HepG2 (cell line): ENCODE data around the gene TOPBP1. TPM values are rescaled to one million over a fixed set of nuclear protein-coding genes. Genes with fewer than 3 reads are reported as not detected.

Experiments used
- BRD4 ChIP-seq: sonication (generic); formaldehyde crosslinking; IDR thresholded peaks from 2 replicates; pipeline ENCODE4 v1.4.0; 2020; ENCODE audit warnings: missing genetic modification reagents
- GABPA ChIP-seq, 2 experiments: IDR thresholded peaks; 2 replicates each; pipeline ENCODE4 v1.6.1; 2011 to 2016; ENCODE audit warnings: low read depth in 2 of 2, low read length in 1 of 2, missing biosample characterization in 1 of 2, missing genetic modification characterization in 1 of 2
- HMG20A ChIP-seq: IDR thresholded peaks from 2 replicates; pipeline ENCODE4 v1.6.1; 2016; ENCODE audit warnings: borderline replicate concordance
- IRF2 ChIP-seq: IDR thresholded peaks from 2 replicates; pipeline ENCODE4 v1.6.1; 2018; ENCODE audit warnings: missing genetic modification reagents, missing compliant biosample characterization
- KAT8 ChIP-seq: IDR thresholded peaks from 2 replicates; pipeline ENCODE4 v1.6.1; 2016; ENCODE audit warnings: missing genetic modification reagents, missing compliant biosample characterization
- NR2F6 ChIP-seq, 2 experiments: IDR thresholded peaks; 2 replicates each; pipeline ENCODE4 v1.6.1; 2016; ENCODE audit warnings: antibody characterized with exemption in 1 of 2, mild to moderate bottlenecking in 1 of 2
- RAD21 ChIP-seq: fragments of 450-650 bp; formaldehyde crosslinking; IDR thresholded peaks from 2 replicates; pipeline ENCODE4 v1.5.0; 2020; ENCODE audit warnings: mild to moderate bottlenecking
- RARA ChIP-seq: IDR thresholded peaks from 2 replicates; pipeline ENCODE4 v1.6.1; 2016; ENCODE audit warnings: missing genetic modification reagents, missing compliant biosample characterization
- SIX1 ChIP-seq: sonication (generic); formaldehyde crosslinking; IDR thresholded peaks from 2 replicates; pipeline ENCODE4 v1.4.0; 2020; ENCODE audit warnings: missing genetic modification reagents, borderline replicate concordance
- THAP11 ChIP-seq: IDR thresholded peaks from 2 replicates; pipeline ENCODE4 v1.6.1; 2016; ENCODE audit warnings: missing biosample characterization, missing genetic modification reagents
- ZBTB46 ChIP-seq: sonication (generic); formaldehyde crosslinking; IDR thresholded peaks from 2 replicates; pipeline ENCODE4 v1.4.0; 2020; ENCODE audit warnings: mild to moderate bottlenecking, missing genetic modification reagents, borderline replicate concordance
- ZNF282 ChIP-seq: fragments of 450-650 bp; IDR thresholded peaks from 2 replicates; pipeline ENCODE4 v1.6.1; 2018; ENCODE audit not compliant: partially characterized antibody
- ZNF331 ChIP-seq: sonication (generic); formaldehyde crosslinking; IDR thresholded peaks from 2 replicates; pipeline ENCODE4 v1.4.0; 2020; ENCODE audit warnings: missing genetic modification reagents
- ZNF501 ChIP-seq: sonication (generic); formaldehyde crosslinking; IDR thresholded peaks from 2 replicates; pipeline ENCODE4 v1.5.1; 2020; ENCODE audit warnings: mild to moderate bottlenecking, moderate library complexity, missing genetic modification reagents
- ZNF564 ChIP-seq: sonication (generic); formaldehyde crosslinking; IDR thresholded peaks from 2 replicates; pipeline ENCODE4 v1.8.1; 2023; ENCODE audit warnings: mild to moderate bottlenecking, missing genetic modification reagents
- ZNF605 ChIP-seq: sonication (generic); formaldehyde crosslinking; IDR thresholded peaks from 2 replicates; pipeline ENCODE4 v1.8.0; 2022; ENCODE audit warnings: mild to moderate bottlenecking, missing genetic modification reagents
- ZNF761 ChIP-seq: sonication (generic); formaldehyde crosslinking; conservative IDR thresholded peaks from 2 replicates; pipeline ENCODE4 v1.4.0; 2020; ENCODE audit warnings: mild to moderate bottlenecking, missing genetic modification reagents
- ZSCAN31 ChIP-seq: sonication (generic); formaldehyde crosslinking; IDR thresholded peaks from 2 replicates; pipeline ENCODE4 v1.5.0; 2020; ENCODE audit warnings: low read depth, mild to moderate bottlenecking, missing genetic modification reagents
- polyA plus RNA-seq, 8 experiments: library from polyadenylated mRNA; depleted of rRNA in 3 of 8; stranded (reverse) in 7 of 8; unstranded in 1 of 8; fragments of >200 nt; fragmentation: Illumina TruSeq in 4 of 8; extraction: Trizol in 4 of 8; gene quantifications; 2 replicates each; pipeline versions ENCODE4 v1.2.1 to v1.2.3, GENCODE V29; 2011 to 2016; ENCODE audit warnings: low read depth in 4 of 8, missing spikeins in 1 of 8, mixed read lengths in 1 of 8; ENCODE audit not compliant: insufficient read depth in 1 of 8
- total RNA-seq, 5 experiments: library from RNA; depleted of rRNA; stranded (reverse); fragments of >200 nt; fragmentation: Illumina TruSeq; extraction: Trizol; gene quantifications; 2 replicates each; pipeline ENCODE4 v1.2.3, GENCODE V29; 2016; ENCODE audit warnings: low read depth in 1 of 5

The TOPBP1 gene
- total and polyA plus RNA-seq, 2 of the 13 experiments (the other 11 are each of a cell fraction or from before 2014, with no cell fraction given) = 24.3 to 42.9 TPM

- 0 out of 2 replicates have a peak, but pooled peaks have one; percentile 28 for TF ChIP-seq IRF2 (CRISPR knock-in tag)
- TF ChIP-seq ZNF331 (CRISPR knock-in tag) = 0 out of 2 replicates have a peak, but pooled peaks have one; percentile 33
- TF ChIP-seq HMG20A (CRISPR knock-in tag) = peak; percentile 55; the same call in 1 of the 2 replicates
- peak; percentile 35; the same call in 1 of the 2 replicates for TF ChIP-seq ZNF501 (CRISPR knock-in tag)
- TF ChIP-seq THAP11 = peak; percentile 33
- TF ChIP-seq ZSCAN31 = 0 out of 2 replicates have a peak, but pooled peaks have one; percentile 41
- TF ChIP-seq GABPA (IDR thresholded peaks at IDR 0.05; ENCODE audit: low read depth, low read length) = no peak
- 0 out of 2 replicates have a peak, but pooled peaks have one; percentile 32 for TF ChIP-seq GABPA (CRISPR knock-in tag; IDR thresholded peaks at IDR 0.05; ENCODE audit: low read depth)
- no peak for TF ChIP-seq ZNF605 (CRISPR knock-in tag)
- TF ChIP-seq NR2F6 (IDR thresholded peaks at IDR 0.05) = peak; percentile 55
- TF ChIP-seq NR2F6 (CRISPR knock-in tag; IDR thresholded peaks at IDR 0.05) = peak; percentile 55
- peak; percentile 55 for TF ChIP-seq RARA (CRISPR knock-in tag)
- TF ChIP-seq ZNF564 (CRISPR knock-in tag) = no peak
- no peak for TF ChIP-seq ZNF282
- peak; percentile 86 for TF ChIP-seq RAD21 (CRISPR knock-in tag)
- peak; percentile 56 for TF ChIP-seq KAT8 (CRISPR knock-in tag)
- no peak for TF ChIP-seq ZNF761 (CRISPR knock-in tag)
- no peak for TF ChIP-seq ZBTB46
- no peak for TF ChIP-seq BRD4 (CRISPR knock-in tag)
- TF ChIP-seq SIX1 (CRISPR knock-in tag) = peak; percentile 78
- TF ChIP-seq, all 625 proteins: peak for 48
Observed at GRCh38 chr3:133663569-133664313, 2.0 kb upstream of the TOPBP1 start (continued).
